Measurements from ENCODE around the gene KCTD16.

Gene KCTD16

GRCh38 chr5:144472221-144472620, 301.5 kb downstream of the KCTD16 start:
- DNase-seq, result no peak

GRCh38 chr5:144473650-144474049, 303.0 kb downstream of the KCTD16 start:
- no peak for DNase-seq

- no peak for DNase-seq
Measured at GRCh38 chr5:144478565-144478964, 307.9 kb downstream of the KCTD16 start.

GRCh38 chr5:144481861-144482260, 311.2 kb downstream of the KCTD16 start:
- DNase-seq, result no peak

GRCh38 chr5:144484124-144484897, 313.6 kb downstream of the KCTD16 start:
- no peak for DNase-seq

- no peak for DNase-seq
Measured at GRCh38 chr5:144485540-144485939, 314.9 kb downstream of the KCTD16 start.

GRCh38 chr5:144487207-144487606, 316.5 kb downstream of the KCTD16 start:
- DNase-seq, result no peak

GRCh38 chr5:144487761-144488160, 317.1 kb downstream of the KCTD16 start:
- no peak for DNase-seq

GRCh38 chr5:144503123-144503522, 332.4 kb downstream of the KCTD16 start:
- no peak for DNase-seq

GRCh38 chr5:144504929-144505577, 334.4 kb downstream of the KCTD16 start:
- no peak for DNase-seq

- no peak for DNase-seq
Measured at GRCh38 chr5:144510845-144511579, 340.3 kb downstream of the KCTD16 start.

- DNase-seq, result no peak
Measured at GRCh38 chr5:144511580-144512072, 341.0 kb downstream of the KCTD16 start.

GRCh38 chr5:144522698-144523097, 352.0 kb downstream of the KCTD16 start:
- DNase-seq, result no peak

- no peak for DNase-seq
Measured at GRCh38 chr5:144525000-144525399, 354.3 kb downstream of the KCTD16 start.

GRCh38 chr5:144531188-144531587, 360.5 kb downstream of the KCTD16 start:
- DNase-seq, result no peak

Measured in NCI-H526 treated with DMSO at 0.1 percent for 48 hours (cell line).